HG03066 (cell line): Measurements from ENCODE around the gene ANAPC16.
"Not testable (repeated sequence)": the region's sequence is repeated elsewhere in the genome, so short reads cannot be mapped to it uniquely, and the experiment has no call there.

ENCODE experiments used
- ATAC-seq: cut with Tn5 transposase; IDR thresholded peaks from one replicate; pipeline ENCODE4 v1.9.1; 2021; ENCODE audit warnings: low read depth; ENCODE audit not compliant: unreplicated experiment

The ANAPC16 gene

GRCh38 chr10:72277340-72277995 is 61.7 kb downstream of the ANAPC16 start:
- no peak for ATAC-seq

- no peak for ATAC-seq
Observed at GRCh38 chr10:72277996-72278667, 62.3 kb downstream of the ANAPC16 start.

- no peak for ATAC-seq
Observed at GRCh38 chr10:72278668-72279393, 63.0 kb downstream of the ANAPC16 start.

- ATAC-seq = not testable (repeated sequence)
Observed at GRCh38 chr10:72279587-72279986, 63.8 kb downstream of the ANAPC16 start.

- ATAC-seq = no peak
Observed at GRCh38 chr10:72283131-72283530, 67.3 kb downstream of the ANAPC16 start.
